ENCODE data around the gene CRYBG1. TPM values are rescaled to one million over a fixed set of nuclear protein-coding genes. Genes with fewer than 3 reads are reported as not detected.

Gene CRYBG1
- total RNA-seq, 4 donors from 2014 or later: 102 to 127 (median 125) TPM

DNA sequence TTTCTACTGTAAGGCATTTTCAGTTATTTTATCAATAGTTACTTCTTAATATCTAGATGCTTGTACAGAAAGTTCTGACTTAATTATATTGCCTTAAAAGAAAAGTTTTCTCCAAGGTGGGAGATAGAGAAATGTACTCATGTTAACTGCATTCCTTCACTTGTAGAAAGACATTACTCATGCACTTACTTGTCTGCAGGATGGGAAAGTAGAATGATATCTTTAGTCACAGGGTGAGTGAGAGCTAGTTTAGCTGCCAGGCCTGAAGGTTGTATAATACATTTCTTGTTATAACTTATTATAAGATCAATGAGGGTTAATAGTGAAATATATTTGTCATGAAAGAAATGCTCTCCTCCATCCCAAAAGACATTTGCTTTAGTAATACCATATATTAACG is 92.1 kb downstream of the CRYBG1 start:
- intact Hi-C loops (cut with DNase I; ENCODE audit: low total_unique reads): no loop called here
- no peak overlapping the region for H3K4me3 ChIP-seq (ENCODE audit: low read depth, poor library complexity, severe bottlenecking)
- TF ChIP-seq, protein P1, sequence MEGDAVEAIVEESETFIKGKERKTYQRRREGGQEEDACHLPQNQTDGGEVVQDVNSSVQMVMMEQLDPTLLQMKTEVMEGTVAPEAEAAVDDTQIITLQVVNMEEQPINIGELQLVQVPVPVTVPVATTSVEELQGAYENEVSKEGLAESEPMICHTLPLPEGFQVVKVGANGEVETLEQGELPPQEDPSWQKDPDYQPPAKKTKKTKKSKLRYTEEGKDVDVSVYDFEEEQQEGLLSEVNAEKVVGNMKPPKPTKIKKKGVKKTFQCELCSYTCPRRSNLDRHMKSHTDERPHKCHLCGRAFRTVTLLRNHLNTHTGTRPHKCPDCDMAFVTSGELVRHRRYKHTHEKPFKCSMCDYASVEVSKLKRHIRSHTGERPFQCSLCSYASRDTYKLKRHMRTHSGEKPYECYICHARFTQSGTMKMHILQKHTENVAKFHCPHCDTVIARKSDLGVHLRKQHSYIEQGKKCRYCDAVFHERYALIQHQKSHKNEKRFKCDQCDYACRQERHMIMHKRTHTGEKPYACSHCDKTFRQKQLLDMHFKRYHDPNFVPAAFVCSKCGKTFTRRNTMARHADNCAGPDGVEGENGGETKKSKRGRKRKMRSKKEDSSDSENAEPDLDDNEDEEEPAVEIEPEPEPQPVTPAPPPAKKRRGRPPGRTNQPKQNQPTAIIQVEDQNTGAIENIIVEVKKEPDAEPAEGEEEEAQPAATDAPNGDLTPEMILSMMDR (IDR thresholded peaks at IDR 0.05): no peak
- TF ChIP-seq POLR2A (IDR thresholded peaks at IDR 0.05): no peak
- WGBS, 2 donors: 44 to 51% methylated on average over 1 of the region's 1 CpG
- no peak for DNase-seq (ENCODE audit: low spot score in 2 of 2)

DNA sequence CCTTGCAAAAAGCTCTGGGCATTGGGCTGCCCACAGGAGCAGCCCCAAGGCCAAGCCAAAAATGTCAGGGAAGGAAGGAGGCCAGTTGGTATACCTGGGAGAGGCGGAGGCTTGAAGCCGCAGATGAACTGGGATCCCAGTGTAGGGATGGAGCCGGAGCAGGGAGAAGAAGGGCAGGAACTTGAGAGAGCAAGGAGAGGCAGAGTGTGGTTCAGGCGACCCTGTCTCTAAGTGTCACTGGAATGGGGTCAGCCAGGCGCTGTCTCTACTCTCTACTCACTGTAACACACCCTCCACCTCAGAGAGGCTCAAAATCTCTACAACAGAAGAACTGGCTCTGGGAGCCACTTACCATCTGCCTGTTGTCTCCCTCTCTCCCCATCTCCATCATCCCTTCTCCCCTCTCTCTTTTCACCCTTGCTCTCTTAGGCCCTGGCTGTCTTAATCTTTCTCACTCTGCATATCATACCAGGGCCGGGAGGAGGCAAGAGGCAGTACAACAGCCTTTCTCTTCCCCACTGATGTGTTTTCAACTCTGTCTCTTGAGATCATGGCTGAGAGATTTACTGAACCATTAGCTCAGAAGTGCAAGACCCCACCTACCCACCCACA is 93.3 kb downstream of the CRYBG1 start:
- no peak overlapping the region for H3K4me3 ChIP-seq (ENCODE audit: low read depth, poor library complexity, severe bottlenecking)
- TF ChIP-seq POLR2A (IDR thresholded peaks at IDR 0.05): no peak
- TF ChIP-seq, protein P1 (IDR thresholded peaks at IDR 0.05): no peak
- intact Hi-C loops (cut with DNase I; ENCODE audit: low total_unique reads): no loop called here
- WGBS, 2 donors: 81 to 84% methylated on average over 6 of the region's 6 CpGs
- no peak for DNase-seq (ENCODE audit: low spot score in 2 of 2)

DNA sequence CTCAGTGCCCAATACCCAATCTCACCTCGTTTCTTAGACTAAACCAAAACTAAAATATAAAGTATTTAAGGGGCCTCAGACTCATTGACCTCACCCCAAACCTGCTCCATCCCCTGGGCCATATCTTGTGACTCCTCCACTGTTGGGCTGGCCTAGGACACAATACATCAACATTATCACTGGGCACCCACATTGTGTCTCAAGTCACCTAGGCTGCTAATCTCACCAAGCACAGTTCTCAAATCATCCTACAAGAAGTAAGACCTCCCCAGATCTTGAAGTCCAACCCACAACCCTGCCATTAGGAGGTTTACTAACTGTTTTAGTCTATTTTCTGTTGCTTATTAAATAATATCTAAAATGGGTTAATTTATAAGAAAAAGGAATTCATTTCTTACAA is 96.2 kb downstream of the CRYBG1 start:
- no peak overlapping the region for H3K4me3 ChIP-seq (ENCODE audit: low read depth, poor library complexity, severe bottlenecking)
- no peak for DNase-seq (ENCODE audit: low spot score in 2 of 2)
- intact Hi-C loops (cut with DNase I; ENCODE audit: low total_unique reads): no loop called here
- TF ChIP-seq POLR2A (IDR thresholded peaks at IDR 0.05): no peak
- TF ChIP-seq, protein P1 (IDR thresholded peaks at IDR 0.05): no peak
- WGBS, 2 donors: 56 to 63% methylated on average over 1 of the region's 1 CpG

DNA sequence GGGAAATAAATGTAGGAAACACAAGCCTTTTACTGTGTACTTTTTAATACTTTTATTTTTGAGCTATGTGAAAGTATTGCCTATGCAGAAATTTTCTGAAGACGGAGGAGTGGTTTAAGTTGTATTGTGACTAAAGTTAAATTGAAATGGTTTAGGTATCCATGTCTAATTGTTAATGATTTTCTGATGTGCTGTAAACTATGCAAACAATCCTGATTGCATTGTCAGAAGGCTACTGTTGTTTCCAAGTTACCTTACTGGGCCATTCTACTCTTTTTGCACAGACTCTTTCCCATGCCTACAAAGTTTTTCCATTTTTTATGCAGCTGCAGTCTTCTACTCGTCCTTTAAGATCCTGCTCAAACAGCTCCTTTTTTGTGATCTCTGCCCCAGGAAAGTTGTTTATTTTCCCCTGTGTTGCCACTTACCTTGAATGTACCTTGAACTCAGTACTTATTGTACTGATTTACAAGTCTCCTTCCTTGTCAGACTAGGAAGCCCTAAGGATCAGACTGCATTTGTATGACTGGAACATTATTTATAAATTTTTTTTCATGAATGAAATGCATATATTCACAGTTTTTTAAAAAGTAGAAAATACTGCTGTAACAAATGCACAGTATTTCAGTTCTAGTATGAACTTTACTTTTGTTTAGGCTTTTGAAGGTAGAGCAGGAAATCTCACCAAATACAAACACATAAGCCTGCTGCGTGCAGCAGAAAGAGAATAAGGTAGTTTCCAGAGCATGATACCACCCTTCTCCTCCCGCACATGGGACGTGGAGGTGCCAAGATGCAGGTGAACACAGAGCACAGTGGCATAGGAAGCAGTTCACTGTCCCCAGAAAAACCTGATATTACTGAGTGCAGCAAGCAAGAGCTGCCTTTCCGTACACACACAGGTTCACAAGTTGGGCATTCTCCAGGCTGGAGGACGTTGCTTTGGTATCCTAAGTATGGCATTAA is 97.8 kb downstream of the CRYBG1 start:
- H3K4me3 ChIP-seq (ENCODE audit: low read depth, poor library complexity, severe bottlenecking): no peak overlapping the region
- 77 to 78% methylated on average over 7 of the region's 7 CpGs for WGBS, 2 donors
- DNase-seq (ENCODE audit: low spot score in 2 of 2): no peak
- intact Hi-C loops (cut with DNase I; ENCODE audit: low total_unique reads): no loop called here
- TF ChIP-seq POLR2A (IDR thresholded peaks at IDR 0.05): no peak
- TF ChIP-seq, protein P1 (IDR thresholded peaks at IDR 0.05): no peak

DNA sequence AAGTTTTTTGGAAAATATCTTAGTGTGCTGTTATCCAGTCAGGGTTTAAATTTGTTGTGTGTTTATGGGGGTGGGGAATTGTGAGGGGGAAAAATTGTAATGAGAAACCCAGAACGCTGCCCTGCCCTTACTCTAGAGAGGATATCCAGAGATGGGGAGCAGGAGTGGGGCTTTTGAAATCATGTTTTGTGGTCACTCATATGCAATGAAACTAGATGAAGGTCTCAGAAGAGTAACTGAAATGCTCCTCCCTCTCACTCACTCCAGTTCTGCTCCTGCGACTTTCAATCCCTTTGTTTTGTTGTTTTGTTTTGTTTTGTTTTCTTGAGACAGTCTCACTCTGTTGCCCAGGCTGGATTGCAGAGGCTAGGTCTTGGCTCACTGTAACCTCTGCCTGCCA is 100.0 kb downstream of the CRYBG1 start:
- no peak for TF ChIP-seq POLR2A (IDR thresholded peaks at IDR 0.05)
- TF ChIP-seq, protein P1 (IDR thresholded peaks at IDR 0.05): no peak
- no peak for DNase-seq (ENCODE audit: low spot score in 2 of 2)
- 74 to 76% methylated on average over 2 of the region's 2 CpGs for WGBS, 2 donors
- H3K4me3 ChIP-seq (ENCODE audit: low read depth, poor library complexity, severe bottlenecking): no peak overlapping the region
- intact Hi-C loops (cut with DNase I; ENCODE audit: low total_unique reads): no loop called here

Data from lower leg skin (tissue), 4 donors.